Mesendoderm (in vitro differentiated cells): ENCODE measurements around the gene GOT1.

Source experiments
- DNase-seq: peaks from one replicate; pipeline ENCODE4 v3.0.0; 2013
- H2AK5ac ChIP-seq: 2 replicates; pipeline ENCODE4 v1.6.1; 2013; ENCODE audit warnings: low read length, inconsistent platforms
- H2BK120ac ChIP-seq: 2 replicates; pipeline ENCODE4 v1.6.1; 2013; ENCODE audit warnings: low read depth, mild to moderate bottlenecking, low read length, moderate library complexity, mixed read lengths
- H2BK15ac ChIP-seq: replicated peaks from 2 replicates; pipeline ENCODE4 v1.6.1; 2013; ENCODE audit warnings: low read depth, mild to moderate bottlenecking, moderate library complexity
- H2BK5ac ChIP-seq: 2 replicates; pipeline ENCODE4 v1.6.1; 2013; ENCODE audit warnings: low read length, inconsistent platforms
- H3K18ac ChIP-seq: 2 replicates; pipeline ENCODE4 v1.6.1; 2013; ENCODE audit warnings: mild to moderate bottlenecking, low read length, mixed read lengths
- H3K23ac ChIP-seq: one replicate; pipeline ENCODE4 v1.6.1; 2013; ENCODE audit warnings: low read length
- H3K27ac ChIP-seq: 2 replicates; pipeline ENCODE4 v1.5.1; 2013; ENCODE audit warnings: low read depth, mild to moderate bottlenecking, inconsistent platforms, low read length, moderate library complexity
- H3K27me3 ChIP-seq: 2 replicates; pipeline ENCODE4 v1.6.1; 2013; ENCODE audit warnings: low read length, control low read depth, mild to moderate bottlenecking, inconsistent platforms; ENCODE audit not compliant: insufficient read depth, poor library complexity
- H3K36me3 ChIP-seq: 2 replicates; pipeline ENCODE4 v1.6.1; 2013; ENCODE audit warnings: low read length, inconsistent platforms; ENCODE audit not compliant: control insufficient read depth, insufficient read depth
- H3K4ac ChIP-seq: one replicate; pipeline ENCODE4 v1.6.1; 2013; ENCODE audit warnings: low read depth, mild to moderate bottlenecking, low read length, moderate library complexity
- H3K4me1 ChIP-seq: 2 replicates; pipeline ENCODE4 v1.6.1; 2013; ENCODE audit warnings: low read depth, low read length, inconsistent platforms; ENCODE audit not compliant: control insufficient read depth
- H3K4me2 ChIP-seq: 2 replicates; pipeline ENCODE4 v1.6.1; 2013; ENCODE audit warnings: low read length
- H3K4me3 ChIP-seq: 2 replicates; pipeline ENCODE4 v1.5.1; 2013; ENCODE audit warnings: mild to moderate bottlenecking, low read length
- H3K56ac ChIP-seq: one replicate; pipeline ENCODE4 v1.6.1; 2013; ENCODE audit warnings: low read length
- H3K79me1 ChIP-seq: 2 replicates; pipeline ENCODE4 v1.6.1; 2013; ENCODE audit warnings: low read length, inconsistent platforms
- H3K79me2 ChIP-seq: 2 replicates; pipeline ENCODE4 v1.6.1; 2013; ENCODE audit warnings: mild to moderate bottlenecking, low read length; ENCODE audit not compliant: control insufficient read depth, insufficient read depth
- H3K9ac ChIP-seq: 2 replicates; pipeline ENCODE4 v1.6.1; 2013; ENCODE audit warnings: low read length, inconsistent platforms
- H4K5ac ChIP-seq: one replicate; pipeline ENCODE4 v1.6.1; 2013; ENCODE audit warnings: low read length
- H4K8ac ChIP-seq: one replicate; pipeline ENCODE4 v1.6.1; 2013; ENCODE audit warnings: low read depth, mild to moderate bottlenecking, control low read depth, low read length, moderate library complexity
- WGBS: extraction: QIAGEN DNeasy Blood & Tissue Kit; methylation state at CpG from one replicate; pipeline ENCODE4 v1.1.7; 2013; ENCODE audit warnings: low lambda C conversion rate, missing lambda C conversion rate; ENCODE audit not compliant: insufficient coverage; ENCODE audit errors: extremely low coverage; 5-methylcytosine and 5-hydroxymethylcytosine counted together

The GOT1 gene

GRCh38 chr10:99403674-99404073 lies 26.8 kb downstream of the GOT1 start:
- Histone ChIP-seq H4K8ac (no peak overlapping the region), H3K18ac (no peak overlapping the region), H3K79me1 (no peaks in the 10 kb centered on the region), H4K5ac (no peak overlapping the region), H3K4ac (no peak overlapping the region), H2BK5ac (no peak overlapping the region), H3K56ac (no peak overlapping the region), H3K4me2 (no peak overlapping the region), H3K27me3 (no peaks in the 10 kb centered on the region), H3K36me3 (peaks cover 8% of the 10 kb centered on the region), H3K4me1 (no peaks in the 10 kb centered on the region), H2BK15ac (no peak overlapping the region), H3K27ac (no peak overlapping the region), H3K4me3 (no peak overlapping the region), H3K79me2 (no peaks in the 10 kb centered on the region), H3K9ac (no peak overlapping the region), H2BK120ac (no peak overlapping the region), H3K23ac (no peak overlapping the region), H2AK5ac (no peak overlapping the region)
- DNase-seq = no peak
- WGBS = 100% methylated on average over 1 of the region's 9 CpGs

DNA sequence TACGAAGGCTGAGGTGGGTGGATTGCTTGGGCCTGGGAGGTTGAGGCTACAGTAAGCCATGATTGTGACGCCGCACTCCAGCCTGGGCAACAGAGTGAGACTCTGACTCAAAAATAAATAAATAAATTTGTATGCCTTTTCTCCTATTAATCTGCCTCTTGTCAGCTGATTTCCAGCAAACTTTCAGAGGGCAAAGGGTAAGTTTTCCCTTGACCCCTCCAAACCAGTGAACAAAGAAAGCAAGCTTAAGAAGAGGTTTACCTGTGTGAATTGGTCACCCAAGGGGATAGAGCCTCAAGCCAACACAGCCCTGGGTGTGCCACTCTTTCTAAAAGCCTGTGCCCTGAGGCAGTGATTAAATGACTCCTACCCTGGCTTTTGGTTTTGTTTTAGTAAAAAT lies 30.8 kb downstream of the GOT1 start:
- Histone ChIP-seq H3K79me1 (no peaks in the 10 kb centered on the region), H2BK120ac (no peak overlapping the region), H3K36me3 (peaks cover 7% of the 10 kb centered on the region), H3K9ac (no peak overlapping the region), H3K23ac (no peak overlapping the region), H3K4ac (no peak overlapping the region), H3K27me3 (no peaks in the 10 kb centered on the region), H3K4me3 (no peak overlapping the region), H4K8ac (no peak overlapping the region), H3K79me2 (no peaks in the 10 kb centered on the region), H2AK5ac (no peak overlapping the region), H4K5ac (no peak overlapping the region), H2BK5ac (no peak overlapping the region), H3K4me1 (peaks cover 8% of the 10 kb centered on the region), H3K18ac (no peak overlapping the region), H3K27ac (no peak overlapping the region), H2BK15ac (no peak overlapping the region), H3K56ac (no peak overlapping the region), H3K4me2 (no peak overlapping the region)
- DNase-seq = no peak
- no CpG with 5 or more reads among the region's 3 CpGs for WGBS

DNA sequence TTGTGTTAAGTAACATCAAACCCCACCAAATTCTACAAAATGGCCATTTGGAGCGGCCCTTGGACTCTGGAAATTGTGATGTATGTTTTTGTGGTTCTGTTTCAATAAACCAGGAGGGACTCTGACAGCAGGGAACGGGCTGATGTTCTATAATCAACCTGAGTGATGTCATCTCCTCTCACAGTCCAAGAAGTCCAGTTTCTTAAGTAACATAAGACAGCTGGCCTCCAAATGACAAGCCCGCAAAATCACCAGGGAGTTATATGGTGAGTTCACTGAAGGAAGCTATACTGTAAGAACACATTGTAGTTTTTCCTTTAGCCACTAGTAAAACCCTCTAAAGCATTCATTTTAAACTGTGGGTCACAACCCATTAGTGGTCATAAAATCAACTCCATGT lies 34.0 kb downstream of the GOT1 start:
- no peak overlapping the region for H4K8ac ChIP-seq

GRCh38 chr10:99395750-99396445 lies 34.5 kb downstream of the GOT1 start:
- Histone ChIP-seq H3K4me1 (peaks cover 25% of the 10 kb centered on the region), H3K27me3 (no peaks in the 10 kb centered on the region), H3K79me2 (no peaks in the 10 kb centered on the region), H2AK5ac (no peak overlapping the region), H3K79me1 (no peaks in the 10 kb centered on the region), H2BK15ac (no peak overlapping the region), H3K4me3 (no peak overlapping the region), H2BK120ac (no peak overlapping the region), H3K4ac (no peak overlapping the region), H2BK5ac (no peak overlapping the region), H3K27ac (peak overlapping the region; percentile 73), H3K18ac (peak overlapping the region; percentile 53), H3K36me3 (peaks cover 3% of the 10 kb centered on the region), H3K4me2 (no peak overlapping the region), H4K8ac (no peak overlapping the region), H3K23ac (no peak overlapping the region), H3K56ac (no peak overlapping the region), H3K9ac (no peak overlapping the region), H4K5ac (no peak overlapping the region)
- WGBS = no CpG with 5 or more reads among the region's 2 CpGs
- peak; percentile 91 for DNase-seq

More for the DNA sequence above, 34.0 kb downstream of the GOT1 start:
- Histone ChIP-seq H3K4ac (no peak overlapping the region), H3K4me1 (peaks cover 21% of the 10 kb centered on the region), H2BK120ac (no peak overlapping the region), H3K4me2 (no peak overlapping the region), H3K27ac (peak overlapping the region; percentile 63), H3K23ac (no peak overlapping the region), H2BK5ac (no peak overlapping the region), H3K79me1 (no peaks in the 10 kb centered on the region), H2AK5ac (no peak overlapping the region), H3K4me3 (no peak overlapping the region), H3K36me3 (peaks cover 3% of the 10 kb centered on the region), H2BK15ac (no peak overlapping the region), H3K18ac (peak overlapping the region; percentile 53), H3K56ac (no peak overlapping the region), H3K27me3 (no peaks in the 10 kb centered on the region), H4K5ac (no peak overlapping the region), H3K9ac (no peak overlapping the region), H3K79me2 (no peaks in the 10 kb centered on the region)
- no CpG with 5 or more reads among the region's 3 CpGs for WGBS
- peak; percentile 4 for DNase-seq

GRCh38 chr10:99394761-99395386 lies 35.5 kb downstream of the GOT1 start:
- Histone ChIP-seq H2BK5ac (no peak overlapping the region), H4K8ac (no peak overlapping the region), H3K27ac (peak overlapping the region; percentile 73)

More at GRCh38 chr10:99394761-99395386, 35.5 kb downstream of the GOT1 start:
- Histone ChIP-seq H3K4me1 (peaks cover 27% of the 10 kb centered on the region), H3K4ac (no peak overlapping the region), H3K4me3 (no peak overlapping the region), H2BK15ac (no peak overlapping the region), H3K23ac (no peak overlapping the region), H3K4me2 (no peak overlapping the region), H3K56ac (peak overlapping the region; percentile 19), H3K79me1 (no peaks in the 10 kb centered on the region), H3K27me3 (no peaks in the 10 kb centered on the region), H4K5ac (no peak overlapping the region), H2BK120ac (peak overlapping the region; percentile 32), H3K9ac (no peak overlapping the region), H2AK5ac (no peak overlapping the region), H3K79me2 (no peaks in the 10 kb centered on the region), H3K18ac (peak overlapping the region; percentile 76), H3K36me3 (peaks cover 3% of the 10 kb centered on the region)
- DNase-seq = peak; percentile 25
- WGBS = no CpG with 5 or more reads among the region's 7 CpGs
